GM19239 (cell line): ENCODE data around the gene ZDHHC20.
"Not testable (repeated sequence)": the region's sequence is repeated elsewhere in the genome, so short reads cannot be mapped to it uniquely, and the experiment has no call there.

Experiments
- DNase-seq: peaks from one replicate; pipeline ENCODE4 v3.0.0; 2011; ENCODE audit warnings: low spot score; ENCODE audit not compliant: insufficient read length
- FAIRE-seq: peaks from 2 replicates; lab custom pipeline; 2011; peaks lifted over from hg19 to GRCh38; lab: Jason Lieb, UNC

Gene ZDHHC20

GRCh38 chr13:21443171-21443570, 15.9 kb downstream of the ZDHHC20 start:
- FAIRE-seq, result no peak
- DNase-seq, result no peak

- FAIRE-seq, result no peak
- no peak for DNase-seq
Observed at GRCh38 chr13:21436582-21436981, 22.5 kb downstream of the ZDHHC20 start.

- peak; percentile 54 for DNase-seq
- FAIRE-seq, result peak; percentile 94
Observed at GRCh38 chr13:21435687-21436151, 23.4 kb downstream of the ZDHHC20 start.

GRCh38 chr13:21435231-21435630, 23.9 kb downstream of the ZDHHC20 start:
- DNase-seq, result no peak

GRCh38 chr13:21434588-21434987, 24.5 kb downstream of the ZDHHC20 start:
- no peak for FAIRE-seq
- no peak for DNase-seq

More at GRCh38 chr13:21435231-21435630, 23.9 kb downstream of the ZDHHC20 start:
- no peak for FAIRE-seq

GRCh38 chr13:21429211-21429610, 29.9 kb downstream of the ZDHHC20 start:
- no peak for FAIRE-seq
- DNase-seq, result no peak

GRCh38 chr13:21427741-21428140, 31.4 kb downstream of the ZDHHC20 start:
- FAIRE-seq (no peak), DNase-seq (no peak)

- no peak for FAIRE-seq
- DNase-seq, result no peak
Observed at GRCh38 chr13:21426238-21426637, 32.9 kb downstream of the ZDHHC20 start.

GRCh38 chr13:21420706-21421105, 38.4 kb downstream of the ZDHHC20 start:
- DNase-seq (no peak), FAIRE-seq (no peak)

- DNase-seq (no peak), FAIRE-seq (no peak)
Observed at GRCh38 chr13:21413013-21413412, 46.1 kb downstream of the ZDHHC20 start.

GRCh38 chr13:21410453-21410852, 48.6 kb downstream of the ZDHHC20 start:
- DNase-seq, FAIRE-seq: not testable (repeated sequence)

GRCh38 chr13:21405309-21405708, 53.8 kb downstream of the ZDHHC20 start:
- DNase-seq, result no peak
- no peak for FAIRE-seq

- no peak for FAIRE-seq
- no peak for DNase-seq
Observed at GRCh38 chr13:21402586-21403307, 56.4 kb downstream of the ZDHHC20 start.

- no peak for FAIRE-seq
- DNase-seq, result no peak
Observed at GRCh38 chr13:21399741-21400140, 59.4 kb downstream of the ZDHHC20 start.

GRCh38 chr13:21395953-21396352, 63.1 kb downstream of the ZDHHC20 start:
- FAIRE-seq (no peak), DNase-seq (no peak)

- DNase-seq, result no peak
- FAIRE-seq, result no peak
Observed at GRCh38 chr13:21389124-21389523, 70.0 kb downstream of the ZDHHC20 start.

- FAIRE-seq (no peak), DNase-seq (no peak)
Observed at GRCh38 chr13:21385710-21386109, 73.4 kb downstream of the ZDHHC20 start.

- no peak for FAIRE-seq
Observed at GRCh38 chr13:21383090-21383489, 76.0 kb downstream of the ZDHHC20 start.

GRCh38 chr13:21376998-21377985, 81.8 kb downstream of the ZDHHC20 start:
- FAIRE-seq, DNase-seq: not testable (repeated sequence)

More at GRCh38 chr13:21383090-21383489, 76.0 kb downstream of the ZDHHC20 start:
- no peak for DNase-seq

GRCh38 chr13:21372530-21372929, 86.6 kb downstream of the ZDHHC20 start:
- DNase-seq, result no peak
- FAIRE-seq, result no peak

GRCh38 chr13:21371011-21371410, 88.1 kb downstream of the ZDHHC20 start:
- FAIRE-seq (no peak), DNase-seq (no peak)
